IPS-18a (cell line): Measurements from ENCODE around the gene CLPTM1L.
"Not testable (repeated sequence)": the region's sequence is repeated elsewhere in the genome, so short reads cannot be mapped to it uniquely, and the experiment has no call there.

Experiments used
- H3K27ac ChIP-seq: one replicate; pipeline ENCODE4 v1.5.1; 2013; ENCODE audit warnings: low read length
- H3K27me3 ChIP-seq: one replicate; pipeline ENCODE4 v1.6.1; 2013; ENCODE audit warnings: mild to moderate bottlenecking, low read length; ENCODE audit not compliant: control insufficient read depth, insufficient read depth
- H3K36me3 ChIP-seq: one replicate; pipeline ENCODE4 v1.6.1; 2013; ENCODE audit warnings: low read depth, low read length; ENCODE audit not compliant: control insufficient read depth
- H3K4me1 ChIP-seq: one replicate; pipeline ENCODE4 v1.6.1; 2013; ENCODE audit warnings: low read depth, low read length; ENCODE audit not compliant: control insufficient read depth
- H3K4me3 ChIP-seq: one replicate; pipeline ENCODE4 v1.5.1; 2013; ENCODE audit warnings: low read length
- H3K9ac ChIP-seq: one replicate; pipeline ENCODE4 v1.6.1; 2013; ENCODE audit warnings: mild to moderate bottlenecking, low read length, moderate library complexity
- H3K9me3 ChIP-seq: one replicate; pipeline ENCODE4 v1.6.1; 2013; ENCODE audit warnings: low read depth, low read length; ENCODE audit not compliant: control insufficient read depth

Gene CLPTM1L

DNA sequence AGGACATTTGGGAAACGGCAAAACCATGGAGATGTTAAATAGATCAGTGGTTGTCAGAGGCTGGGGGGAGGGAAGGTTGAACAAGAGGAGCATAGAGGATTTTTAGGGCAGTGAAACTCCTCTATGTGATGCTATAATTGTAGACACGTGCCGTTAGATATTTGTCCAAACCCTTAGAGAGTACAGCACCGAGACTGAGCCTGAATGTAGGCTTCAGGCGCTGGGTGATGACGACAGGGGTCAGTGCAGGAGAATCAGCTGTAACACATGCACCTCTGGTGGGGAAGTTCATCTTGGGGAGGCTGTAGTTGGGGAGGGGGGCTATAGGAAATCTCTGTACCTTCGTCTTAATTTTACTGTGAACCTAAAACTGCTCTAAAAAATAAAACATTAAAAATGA lies 22.2 kb upstream of the CLPTM1L start:
- Histone ChIP-seq H3K9me3 (no peaks in the 10 kb centered on the region), H3K9ac (no peak overlapping the region), H3K4me3 (no peak overlapping the region), H3K27me3 (peaks cover 6% of the 10 kb centered on the region), H3K4me1 (no peaks in the 10 kb centered on the region), H3K27ac (no peak overlapping the region), H3K36me3 (no peaks in the 10 kb centered on the region)

DNA sequence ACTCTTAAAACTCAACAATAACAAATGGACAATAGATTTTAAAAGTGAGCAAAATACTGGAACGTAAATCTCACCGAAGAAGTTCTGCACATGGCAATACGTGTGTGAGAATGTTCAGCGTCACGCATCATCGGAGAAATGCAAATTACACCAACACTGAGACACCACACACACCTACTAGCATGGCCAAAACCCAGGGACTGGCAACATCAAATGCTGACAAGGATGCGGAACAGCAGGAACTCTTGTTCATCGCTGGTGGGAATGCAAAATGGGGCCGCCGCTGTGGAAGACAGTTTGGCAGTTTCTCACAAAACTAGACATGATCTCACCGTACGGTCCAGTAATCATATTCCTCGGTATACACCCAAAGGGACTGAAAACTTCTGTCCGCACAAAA lies 21.6 kb upstream of the CLPTM1L start:
- Histone ChIP-seq H3K4me3 (no peak overlapping the region), H3K4me1 (no peaks in the 10 kb centered on the region), H3K36me3 (no peaks in the 10 kb centered on the region), H3K27ac (no peak overlapping the region), H3K9ac (no peak overlapping the region), H3K9me3 (no peaks in the 10 kb centered on the region), H3K27me3 (peaks cover 6% of the 10 kb centered on the region)

DNA sequence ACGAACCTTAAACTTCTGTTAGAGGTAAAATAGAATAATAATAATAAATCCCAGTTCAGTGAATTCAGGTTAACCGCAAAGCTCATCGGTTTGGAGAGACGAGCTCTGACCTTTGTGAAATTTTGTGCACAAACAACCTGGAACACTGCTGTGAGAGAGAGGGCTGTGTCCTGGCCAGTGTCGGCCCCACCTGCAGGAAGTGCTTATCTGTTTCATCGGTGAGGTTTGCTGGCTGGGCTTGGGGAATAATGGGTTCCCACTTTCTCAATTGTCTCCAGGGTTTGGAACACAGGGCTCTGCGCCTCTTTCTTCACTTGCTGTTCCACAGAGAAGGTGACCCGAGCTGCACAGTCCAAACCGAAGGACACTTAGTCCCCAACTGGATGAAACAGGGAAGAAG lies 19.3 kb upstream of the CLPTM1L start:
- Histone ChIP-seq H3K36me3 (no peaks in the 10 kb centered on the region), H3K9me3 (no peaks in the 10 kb centered on the region), H3K4me3 (no peak overlapping the region), H3K4me1 (no peaks in the 10 kb centered on the region), H3K27ac (no peak overlapping the region), H3K27me3 (peaks cover 6% of the 10 kb centered on the region), H3K9ac (no peak overlapping the region)

DNA sequence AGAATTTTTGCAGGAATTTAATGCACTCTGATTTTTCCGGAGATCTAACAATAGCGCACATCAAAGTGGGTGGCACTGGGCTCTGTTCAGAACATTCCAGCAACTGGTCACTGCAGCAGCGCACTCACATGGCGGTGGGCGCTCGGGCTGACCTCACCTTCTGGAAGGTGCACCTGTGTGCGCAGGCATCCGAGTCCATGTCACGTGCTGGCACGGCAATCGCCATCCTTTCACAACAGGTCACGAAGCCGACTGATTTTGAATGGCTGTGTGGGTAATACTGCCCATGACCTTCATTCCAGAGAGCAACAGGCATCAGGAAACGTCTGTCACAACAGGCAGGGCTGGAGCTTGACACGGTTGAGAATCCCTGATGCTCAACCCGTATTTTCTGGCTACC lies 18.7 kb upstream of the CLPTM1L start:
- Histone ChIP-seq H3K36me3 (no peaks in the 10 kb centered on the region), H3K9me3 (no peaks in the 10 kb centered on the region)

DNA sequence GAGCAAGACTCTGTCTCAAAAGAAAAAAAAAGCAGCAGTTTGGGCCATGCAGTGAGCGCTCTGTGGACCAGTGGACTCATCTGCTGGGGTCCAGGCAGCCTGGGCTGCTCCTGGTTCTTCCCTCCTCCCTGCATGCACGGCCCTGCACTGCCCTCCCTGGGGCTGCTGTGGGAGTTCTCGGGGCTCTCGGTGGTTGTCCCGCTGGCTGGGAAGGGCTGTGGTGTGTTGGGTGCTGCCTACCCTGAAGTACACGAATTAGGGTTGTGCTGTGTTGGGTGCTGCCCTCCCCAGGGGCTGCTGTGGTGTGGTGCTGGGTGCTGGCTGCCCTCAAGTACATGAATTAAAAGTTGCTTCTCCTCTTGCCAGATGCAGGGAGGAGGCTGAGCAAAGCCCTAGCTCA lies 18.3 kb upstream of the CLPTM1L start:
- Histone ChIP-seq H3K9ac (no peak overlapping the region), H3K27me3 (peaks cover 6% of the 10 kb centered on the region), H3K4me1 (no peaks in the 10 kb centered on the region), H3K9me3 (no peaks in the 10 kb centered on the region), H3K4me3 (no peak overlapping the region), H3K27ac (no peak overlapping the region), H3K36me3 (no peaks in the 10 kb centered on the region)

More for the DNA sequence above, 18.7 kb upstream of the CLPTM1L start:
- H3K4me3 ChIP-seq: no peak overlapping the region
- H3K27me3 ChIP-seq: peaks cover 6% of the 10 kb centered on the region
- H3K9ac ChIP-seq: no peak overlapping the region
- H3K27ac ChIP-seq: no peak overlapping the region
- H3K4me1 ChIP-seq: no peaks in the 10 kb centered on the region

DNA sequence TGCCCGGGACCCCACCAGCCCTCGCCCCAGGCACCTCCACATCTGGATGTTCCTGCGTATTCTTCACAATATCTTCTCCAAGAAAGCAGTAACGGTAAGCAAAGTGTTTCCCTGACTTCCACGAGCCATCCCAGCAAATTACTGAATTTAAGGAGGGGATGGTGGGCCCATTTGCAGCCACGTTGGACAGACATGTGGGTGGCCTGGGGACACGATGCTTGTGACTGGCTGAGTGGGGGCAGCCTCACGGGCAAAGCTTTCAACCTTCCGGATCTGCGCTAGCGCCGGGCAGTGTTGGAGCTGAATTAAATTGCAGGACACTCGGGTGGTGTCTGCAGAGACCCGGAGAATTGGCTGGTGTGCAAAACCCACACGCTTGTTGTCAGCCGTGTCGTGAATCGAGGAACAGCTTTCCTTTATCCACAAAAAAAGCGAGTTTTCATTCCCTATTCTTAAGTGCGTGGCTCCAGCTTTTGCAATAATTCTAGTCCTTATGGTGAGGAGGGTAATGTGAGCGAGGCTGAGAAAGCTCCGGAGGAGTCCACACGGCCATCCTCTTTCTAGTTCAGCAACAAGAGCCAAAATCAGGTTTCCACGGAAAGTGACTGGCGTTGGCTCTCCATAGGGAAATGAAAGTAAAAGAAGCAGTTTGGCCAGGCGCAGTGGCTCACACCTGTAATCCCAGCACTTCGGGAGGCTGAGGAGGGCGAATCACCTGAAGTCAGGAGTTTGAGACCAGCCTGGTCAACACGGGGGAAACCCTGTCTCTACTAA lies 17.5 kb upstream of the CLPTM1L start:
- Histone ChIP-seq H3K27me3 (peaks cover 6% of the 10 kb centered on the region), H3K4me3 (no peak overlapping the region)

DNA sequence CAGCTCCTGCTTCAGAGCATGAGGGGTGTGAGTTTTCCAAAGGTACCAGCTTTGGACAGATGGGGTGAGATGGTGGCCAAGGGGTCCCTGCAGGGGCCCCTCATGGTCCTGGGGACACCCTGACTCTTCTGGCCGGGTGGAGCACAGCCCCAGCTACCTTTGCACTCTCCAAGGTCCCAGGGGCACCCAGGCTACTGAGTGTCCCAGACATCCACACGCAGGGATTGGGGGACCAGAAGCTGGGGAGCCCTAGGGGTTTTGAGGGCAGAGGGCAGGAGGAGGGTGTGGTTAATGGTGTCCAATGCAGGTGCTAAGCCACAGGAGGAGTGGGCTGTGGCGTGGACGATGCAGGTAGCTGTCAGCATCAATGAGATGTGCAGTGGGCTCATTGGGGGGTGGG lies 16.0 kb upstream of the CLPTM1L start:
- Histone ChIP-seq H3K4me1 (no peaks in the 10 kb centered on the region), H3K27ac (no peak overlapping the region), H3K4me3 (no peak overlapping the region), H3K36me3 (no peaks in the 10 kb centered on the region), H3K9me3 (no peaks in the 10 kb centered on the region), H3K27me3 (peaks cover 6% of the 10 kb centered on the region), H3K9ac (no peak overlapping the region)

More for the DNA sequence above, 17.5 kb upstream of the CLPTM1L start:
- Histone ChIP-seq H3K9ac (no peak overlapping the region), H3K36me3 (no peaks in the 10 kb centered on the region), H3K27ac (no peak overlapping the region), H3K9me3 (no peaks in the 10 kb centered on the region), H3K4me1 (no peaks in the 10 kb centered on the region)

DNA sequence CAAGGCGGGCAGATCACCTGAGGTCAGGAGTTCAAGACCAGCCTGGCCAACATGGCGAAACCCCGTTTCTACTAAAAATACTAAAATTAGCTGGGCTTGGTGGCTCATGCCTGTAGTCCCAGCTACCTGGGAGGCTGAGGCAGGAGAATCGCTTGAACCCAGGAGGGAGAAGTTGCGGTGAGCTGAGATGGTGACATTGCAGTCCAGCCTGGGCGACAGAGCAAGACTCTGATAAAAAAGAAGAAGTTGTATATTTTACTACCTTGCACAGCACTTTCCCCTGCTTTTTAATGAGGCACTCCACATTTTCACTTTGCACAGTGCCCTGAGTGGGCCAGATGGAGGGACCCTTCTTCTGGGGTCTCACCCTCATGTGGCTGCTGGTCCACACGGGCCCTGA lies 15.5 kb upstream of the CLPTM1L start:
- not testable (repeated sequence) for H3K4me3 ChIP-seq, H3K9ac ChIP-seq, H3K27me3 ChIP-seq, H3K4me1 ChIP-seq, H3K36me3 ChIP-seq, H3K27ac ChIP-seq, H3K9me3 ChIP-seq

DNA sequence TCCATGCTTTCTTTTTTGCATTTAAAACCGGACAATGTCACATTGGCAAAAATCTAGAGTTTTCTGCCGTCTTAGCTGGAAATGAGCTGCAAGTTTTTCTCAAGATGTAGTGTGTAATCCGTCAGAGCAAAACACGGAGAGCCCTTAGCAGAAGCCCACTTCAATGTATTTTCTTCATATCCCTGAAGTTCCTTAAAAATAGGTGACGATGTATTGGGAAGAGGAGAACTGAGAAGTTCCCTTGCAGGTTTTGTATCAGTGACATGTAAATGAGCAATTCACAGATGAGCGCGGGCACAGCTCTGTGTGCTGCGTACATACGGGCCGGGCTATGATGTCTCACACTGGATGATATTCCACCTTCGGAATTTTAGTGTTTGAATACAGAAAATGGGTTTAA lies 14.8 kb upstream of the CLPTM1L start:
- Histone ChIP-seq H3K27me3 (peaks cover 6% of the 10 kb centered on the region), H3K36me3 (no peaks in the 10 kb centered on the region), H3K4me3 (no peak overlapping the region), H3K4me1 (no peaks in the 10 kb centered on the region), H3K27ac (no peak overlapping the region), H3K9ac (no peak overlapping the region), H3K9me3 (no peaks in the 10 kb centered on the region)

DNA sequence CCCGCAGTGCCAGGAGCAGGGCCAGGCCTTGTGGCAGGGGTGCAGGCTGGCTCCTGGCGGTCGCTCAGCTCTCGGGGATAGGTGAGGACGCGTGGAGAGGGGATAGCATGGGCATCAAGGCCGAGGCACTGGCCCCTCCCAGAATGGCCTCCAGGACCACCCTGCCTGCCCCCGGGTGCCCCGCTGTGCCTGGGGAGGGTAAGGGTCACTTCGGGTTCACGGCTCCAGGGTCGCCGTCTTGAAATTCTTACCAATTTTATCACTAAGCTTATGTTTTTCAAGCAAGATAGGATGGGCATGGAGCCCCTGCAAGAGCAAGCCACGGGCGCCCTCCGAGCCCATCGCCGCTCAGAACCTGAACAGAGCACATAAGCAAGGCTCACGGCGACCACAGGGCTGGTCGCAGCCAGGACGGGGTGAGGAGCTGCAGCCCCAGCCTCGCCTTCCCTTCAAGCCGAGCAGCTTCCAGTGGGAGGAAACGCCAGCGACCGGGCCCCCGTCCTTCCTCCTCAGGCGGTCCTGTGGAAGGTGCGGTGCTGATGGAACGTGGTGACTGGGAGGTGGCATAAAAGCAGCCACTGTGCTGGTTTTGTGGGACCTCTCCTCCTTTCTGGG lies 14.2 kb upstream of the CLPTM1L start:
- peaks cover 5% of the 10 kb centered on the region for H3K27me3 ChIP-seq
- no peaks in the 10 kb centered on the region for H3K36me3 ChIP-seq
- no peaks in the 10 kb centered on the region for H3K4me1 ChIP-seq
- H3K27ac ChIP-seq: no peak overlapping the region
- no peak overlapping the region for H3K4me3 ChIP-seq
- no peaks in the 10 kb centered on the region for H3K9me3 ChIP-seq
- H3K9ac ChIP-seq: no peak overlapping the region

DNA sequence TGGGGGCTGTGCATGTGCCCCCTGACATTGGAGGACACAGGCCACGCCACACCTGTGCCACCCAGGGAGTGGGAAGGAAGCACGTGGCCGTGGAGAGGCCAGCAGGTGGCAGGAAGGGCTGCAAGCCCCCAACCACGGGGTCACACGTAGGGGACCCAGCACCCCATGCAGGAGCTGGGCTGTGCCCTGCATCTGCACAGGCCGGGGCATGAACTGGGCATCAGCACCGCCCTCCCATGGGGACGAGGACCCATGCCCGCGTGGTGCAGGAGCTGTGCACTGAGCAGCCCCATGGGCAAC lies 13.8 kb upstream of the CLPTM1L start:
- H3K9ac ChIP-seq: no peak overlapping the region
- H3K27ac ChIP-seq: no peak overlapping the region
- no peaks in the 10 kb centered on the region for H3K9me3 ChIP-seq
- H3K36me3 ChIP-seq: no peaks in the 10 kb centered on the region
- H3K4me3 ChIP-seq: no peak overlapping the region
- no peaks in the 10 kb centered on the region for H3K4me1 ChIP-seq
- H3K27me3 ChIP-seq: peaks cover under 1% of the 10 kb centered on the region
